ENCODE results near the gene DNM1.
A peak's percentile ranks its signal among the peaks of the same experiment; 100 is the strongest.

DNM1 gene

GRCh38 chr9:128203024-128203706, at the start of gene DNM1:
Gene DNM1, plus strand, starts transcription at chr9:128203379. Its CDS starts 92 bp downstream, at chr9:128203471.
- peak within 1 kb of the TSS; percentile 66 for H3K9ac ChIP-seq (ENCODE audit: insufficient read length)
- DNase-seq (ENCODE audit: low read depth, low spot score): no peak
- TF ChIP-seq FOXP2 (optimal IDR thresholded peaks at IDR 0.05; ENCODE audit: control extremely low read depth, extremely low read length, insufficient read depth) (no peak), EZH2 (IDR thresholded peaks at IDR 0.05) (no peak), POLR2AphosphoS5 (IDR thresholded peaks at IDR 0.05; ENCODE audit: borderline replicate concordance, low read depth, low read length) (no peak)
- H3K36me3 ChIP-seq (ENCODE audit: insufficient read depth, low read length): no peaks in the 10 kb centered on the region
- H3K9me3 ChIP-seq (ENCODE audit: low read depth, low read length): no peaks in the 10 kb centered on the region
- H3K27ac ChIP-seq: no peak within 1 kb of the TSS
- H3K4me3 ChIP-seq: peak within 1 kb of the TSS; percentile 87

- Histone ChIP-seq H3K9ac (ENCODE audit: insufficient read length) (no peak overlapping the region), H3K27ac (no peak overlapping the region), H3K4me3 (no peak overlapping the region), H3K9me3 (ENCODE audit: low read depth, low read length) (no peaks in the 10 kb centered on the region), H3K36me3 (ENCODE audit: insufficient read depth, low read length) (no peaks in the 10 kb centered on the region)
- TF ChIP-seq FOXP2 (optimal IDR thresholded peaks at IDR 0.05; ENCODE audit: control extremely low read depth, extremely low read length, insufficient read depth): no peak
- no peak for TF ChIP-seq POLR2AphosphoS5 (IDR thresholded peaks at IDR 0.05; ENCODE audit: borderline replicate concordance, low read depth, low read length)
- TF ChIP-seq EZH2 (IDR thresholded peaks at IDR 0.05): no peak
- DNase-seq (ENCODE audit: low read depth, low spot score): no peak
Observed at GRCh38 chr9:128153947-128154695, 49.1 kb upstream of the DNM1 start.

- Histone ChIP-seq H3K9me3 (ENCODE audit: low read depth, low read length) (no peaks in the 10 kb centered on the region), H3K36me3 (ENCODE audit: insufficient read depth, low read length) (no peaks in the 10 kb centered on the region), H3K27ac (no peak overlapping the region), H3K4me3 (no peak overlapping the region), H3K9ac (ENCODE audit: insufficient read length) (no peak overlapping the region)
- DNase-seq (ENCODE audit: low read depth, low spot score): no peak
- no peak for TF ChIP-seq EZH2 (IDR thresholded peaks at IDR 0.05)
- TF ChIP-seq POLR2AphosphoS5 (IDR thresholded peaks at IDR 0.05; ENCODE audit: borderline replicate concordance, low read depth, low read length): no peak
- TF ChIP-seq FOXP2 (optimal IDR thresholded peaks at IDR 0.05; ENCODE audit: control extremely low read depth, extremely low read length, insufficient read depth): no peak
Observed at GRCh38 chr9:128155736-128156500, 47.3 kb upstream of the DNM1 start.

DNA sequence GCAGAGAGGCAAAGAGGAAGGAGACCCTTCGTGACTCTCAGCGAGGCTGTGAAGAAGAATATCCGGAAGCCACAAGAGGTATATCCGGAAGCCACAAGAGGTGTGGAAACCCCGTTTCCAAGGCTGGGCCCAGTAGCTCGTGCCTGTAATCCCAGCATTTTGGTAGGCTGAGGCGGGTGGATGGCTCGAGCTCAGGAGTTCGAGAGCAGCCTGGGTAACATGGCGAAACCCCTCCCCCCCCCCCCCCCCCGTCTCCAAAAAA, 43.7 kb upstream of the DNM1 start:
- H3K4me3 ChIP-seq: peak overlapping the region; percentile 95
- no peaks in the 10 kb centered on the region for H3K9me3 ChIP-seq (ENCODE audit: low read depth, low read length)
- peak overlapping the region; percentile 61 for H3K9ac ChIP-seq (ENCODE audit: insufficient read length)
- no peak for TF ChIP-seq EZH2 (IDR thresholded peaks at IDR 0.05)
- TF ChIP-seq FOXP2 (optimal IDR thresholded peaks at IDR 0.05; ENCODE audit: control extremely low read depth, extremely low read length, insufficient read depth): no peak
- TF ChIP-seq POLR2AphosphoS5 (IDR thresholded peaks at IDR 0.05; ENCODE audit: borderline replicate concordance, low read depth, low read length): no peak
- no peak for DNase-seq (ENCODE audit: low read depth, low spot score)
- H3K27ac ChIP-seq: peak overlapping the region; percentile 54
- H3K36me3 ChIP-seq (ENCODE audit: insufficient read depth, low read length): peaks cover 8% of the 10 kb centered on the region; the same call in 1 of the 2 replicates

DNA sequence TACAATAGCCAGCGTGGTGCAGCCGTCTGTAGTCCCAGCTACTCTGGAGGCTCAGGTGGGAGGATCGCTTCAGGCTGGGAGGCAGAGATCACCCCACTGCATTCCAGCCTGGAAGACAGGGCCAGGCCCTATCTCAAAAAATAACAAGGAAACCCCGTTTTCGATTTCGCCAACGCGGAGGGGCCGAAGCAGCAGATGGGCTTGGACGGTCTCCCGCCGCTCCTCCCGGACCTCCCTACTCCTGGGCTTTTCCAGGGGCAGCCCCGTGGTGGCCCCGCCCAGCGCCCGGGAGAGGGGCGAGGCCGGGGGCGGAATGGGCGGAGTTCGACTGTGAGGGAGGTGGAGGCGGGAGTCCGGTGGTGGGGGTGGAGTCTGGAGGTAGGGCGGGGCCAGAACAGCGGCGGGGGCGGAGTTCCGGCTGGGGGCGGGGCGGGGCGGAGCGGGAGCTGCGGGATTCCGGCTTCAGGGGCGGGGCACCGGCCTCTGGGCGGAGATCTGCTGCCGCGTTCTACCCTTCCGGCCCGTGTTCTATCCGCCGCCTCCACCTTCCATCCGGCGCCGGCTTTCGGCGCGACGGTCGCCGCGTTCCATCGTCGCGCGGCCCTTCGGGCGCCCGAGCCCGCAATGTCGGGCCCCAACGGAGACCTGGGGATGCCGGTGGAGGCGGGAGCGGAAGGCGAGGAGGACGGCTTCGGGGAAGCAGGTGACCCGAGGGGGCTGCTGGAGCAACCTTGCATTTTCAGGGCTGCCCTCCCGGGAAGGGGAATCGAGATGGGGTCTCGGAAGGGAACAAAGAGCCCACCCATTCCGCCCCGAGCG, 43.2 kb upstream of the DNM1 start, which contains the start of gene BBLN:
BBLN (plus strand) TSS at position 482 of the 819 bp plus-strand sequence; CDS start at position 625, 143 bp downstream.
- Histone ChIP-seq H3K9ac (ENCODE audit: insufficient read length) (peak within 1 kb of the TSS; percentile 81), H3K4me3 (peak within 1 kb of the TSS; percentile 95), H3K9me3 (ENCODE audit: low read depth, low read length) (no peaks in the 10 kb centered on the region), H3K36me3 (ENCODE audit: insufficient read depth, low read length) (peaks cover 8% of the 10 kb centered on the region; the same call in 1 of the 2 replicates), H3K27ac (peak within 1 kb of the TSS; percentile 54)
- peak; percentile 18 for DNase-seq (ENCODE audit: low read depth, low spot score)
- TF ChIP-seq EZH2 (IDR thresholded peaks at IDR 0.05) (no peak), POLR2AphosphoS5 (IDR thresholded peaks at IDR 0.05; ENCODE audit: borderline replicate concordance, low read depth, low read length) (peak; percentile 85), FOXP2 (optimal IDR thresholded peaks at IDR 0.05; ENCODE audit: control extremely low read depth, extremely low read length, insufficient read depth) (no peak)

DNA sequence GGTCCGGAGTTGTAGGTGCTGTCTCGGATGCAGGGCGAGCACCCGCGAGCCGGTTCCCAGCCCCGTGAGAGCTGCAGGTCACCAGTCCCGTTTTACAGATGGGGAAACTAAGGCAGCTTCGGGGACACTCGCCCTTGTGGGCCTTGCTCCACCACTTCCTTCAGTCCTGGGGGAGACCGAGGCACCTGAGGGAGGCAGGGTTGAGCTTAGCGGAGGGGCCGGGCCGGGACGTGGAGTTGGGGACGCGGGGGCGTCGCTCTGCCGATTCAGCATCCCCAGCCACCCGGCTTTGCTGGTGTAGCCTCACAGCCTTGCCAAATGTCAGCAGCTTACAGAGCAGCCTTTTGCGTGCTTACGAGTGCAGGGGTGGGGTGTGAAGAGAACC, 42.6 kb upstream of the DNM1 start:
- no peak for TF ChIP-seq POLR2AphosphoS5 (IDR thresholded peaks at IDR 0.05; ENCODE audit: borderline replicate concordance, low read depth, low read length)
- no peak for TF ChIP-seq EZH2 (IDR thresholded peaks at IDR 0.05)
- TF ChIP-seq FOXP2 (optimal IDR thresholded peaks at IDR 0.05; ENCODE audit: control extremely low read depth, extremely low read length, insufficient read depth): no peak
- DNase-seq (ENCODE audit: low read depth, low spot score): no peak
- H3K27ac ChIP-seq: no peak overlapping the region
- H3K36me3 ChIP-seq (ENCODE audit: insufficient read depth, low read length): peaks cover 9% of the 10 kb centered on the region; the same call in 1 of the 2 replicates
- peak overlapping the region; percentile 95 for H3K4me3 ChIP-seq
- H3K9ac ChIP-seq (ENCODE audit: insufficient read length): peak overlapping the region; percentile 81
- H3K9me3 ChIP-seq (ENCODE audit: low read depth, low read length): no peaks in the 10 kb centered on the region

DNA sequence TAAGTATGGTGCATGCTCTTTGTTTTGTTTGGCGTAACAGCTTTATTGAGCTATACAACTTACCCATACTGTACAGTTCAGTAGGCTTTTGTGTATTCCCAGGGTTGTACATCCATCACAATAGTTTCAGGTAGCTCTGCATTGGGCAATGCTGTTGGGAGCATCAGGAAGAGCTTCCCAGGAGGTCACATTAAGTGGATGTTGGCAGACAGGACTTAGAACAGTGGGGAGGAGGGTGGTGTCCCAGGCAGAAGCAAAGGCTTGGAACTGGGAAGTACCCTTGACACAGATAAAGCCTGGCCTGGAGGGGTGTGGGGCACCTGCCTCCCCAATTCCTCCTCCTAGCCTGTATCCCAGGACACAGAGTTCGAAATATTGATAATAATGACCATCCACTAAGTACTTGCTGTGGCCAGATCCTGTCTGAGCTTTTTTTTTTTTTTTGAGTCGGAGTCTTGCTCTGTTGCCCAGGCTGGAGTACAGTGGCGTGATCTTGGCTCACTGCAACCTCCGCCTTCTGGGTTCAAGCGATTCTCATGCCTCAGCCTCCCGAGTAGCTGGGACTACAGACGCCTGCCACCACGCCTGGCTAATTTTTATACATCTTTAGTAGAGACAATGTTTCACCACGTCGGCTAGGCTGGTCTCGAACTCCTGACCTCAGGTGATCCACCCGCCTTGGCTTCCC, 41.8 kb upstream of the DNM1 start:
- TF ChIP-seq FOXP2 (optimal IDR thresholded peaks at IDR 0.05; ENCODE audit: control extremely low read depth, extremely low read length, insufficient read depth) (no peak), POLR2AphosphoS5 (IDR thresholded peaks at IDR 0.05; ENCODE audit: borderline replicate concordance, low read depth, low read length) (0 out of 2 replicates have a peak, but pooled peaks have one; percentile 6)
- peak overlapping the region; percentile 81 for H3K9ac ChIP-seq (ENCODE audit: insufficient read length)
- H3K36me3 ChIP-seq (ENCODE audit: insufficient read depth, low read length): peaks cover 14% of the 10 kb centered on the region; the same call in 1 of the 2 replicates
- H3K9me3 ChIP-seq (ENCODE audit: low read depth, low read length): no peaks in the 10 kb centered on the region
- DNase-seq (ENCODE audit: low read depth, low spot score): no peak
- H3K4me3 ChIP-seq: peak overlapping the region; percentile 95
- no peak overlapping the region for H3K27ac ChIP-seq
